ENCODE data around the gene ULK4. TPM values are rescaled to one million over a fixed set of nuclear protein-coding genes. Genes with fewer than 3 reads are reported as not detected.

ULK4 gene
- total RNA-seq, 2 experiments from 2014 or later: 6.8 to 6.9 TPM

- no peak for ATAC-seq
- H3K36me3 Mint-ChIP-seq (ENCODE audit: low read depth): no peaks in the 10 kb centered on the region
- no peaks in the 10 kb centered on the region for H3K9me3 Mint-ChIP-seq
- CTCF ChIA-PET: no interaction called here
- H3K27me3 Mint-ChIP-seq: no peaks in the 10 kb centered on the region
- no peak overlapping the region for H3K4me3 Mint-ChIP-seq
- POLR2A ChIA-PET: no interaction called here
- no peak for TF ChIP-seq CTCF (IDR thresholded peaks at IDR 0.05)
- DNase-seq: no peak
- H3K4me1 Mint-ChIP-seq (ENCODE audit: low read depth): no peaks in the 10 kb centered on the region
- no peak overlapping the region for H3K27ac Mint-ChIP-seq
- intact Hi-C loops (cut with micrococcal nuclease): no loop called here
Observed at GRCh38 chr3:41638381-41638780, 323.5 kb downstream of the ULK4 start.

GRCh38 chr3:41632700-41633099 lies 329.2 kb downstream of the ULK4 start:
- H3K36me3 Mint-ChIP-seq (ENCODE audit: low read depth): no peaks in the 10 kb centered on the region
- POLR2A ChIA-PET: no interaction called here
- H3K4me3 Mint-ChIP-seq: no peak overlapping the region
- intact Hi-C loops (cut with micrococcal nuclease): no loop called here
- TF ChIP-seq CTCF (IDR thresholded peaks at IDR 0.05): no peak
- ATAC-seq (no peak), DNase-seq (no peak)
- H3K27ac Mint-ChIP-seq: no peak overlapping the region
- CTCF ChIA-PET: no interaction called here
- H3K4me1 Mint-ChIP-seq (ENCODE audit: low read depth): no peaks in the 10 kb centered on the region
- no peaks in the 10 kb centered on the region for H3K9me3 Mint-ChIP-seq
- H3K27me3 Mint-ChIP-seq: no peaks in the 10 kb centered on the region

GRCh38 chr3:41630708-41631107 lies 331.2 kb downstream of the ULK4 start:
- no peak overlapping the region for H3K27ac Mint-ChIP-seq
- no peaks in the 10 kb centered on the region for H3K27me3 Mint-ChIP-seq
- H3K4me3 Mint-ChIP-seq: no peak overlapping the region
- H3K36me3 Mint-ChIP-seq (ENCODE audit: low read depth): no peaks in the 10 kb centered on the region
- DNase-seq (no peak), ATAC-seq (no peak)
- intact Hi-C loops (cut with micrococcal nuclease): no loop called here
- ChIA-PET CTCF (no interaction called here), POLR2A (no interaction called here)
- no peaks in the 10 kb centered on the region for H3K4me1 Mint-ChIP-seq (ENCODE audit: low read depth)
- no peaks in the 10 kb centered on the region for H3K9me3 Mint-ChIP-seq
- no peak for TF ChIP-seq CTCF (IDR thresholded peaks at IDR 0.05)

- ChIA-PET CTCF (no interaction called here), POLR2A (no interaction called here)
- Mint-ChIP-seq H3K36me3 (ENCODE audit: low read depth) (no peaks in the 10 kb centered on the region), H3K27ac (no peak overlapping the region), H3K9me3 (no peaks in the 10 kb centered on the region), H3K27me3 (no peaks in the 10 kb centered on the region), H3K4me3 (no peak overlapping the region), H3K4me1 (ENCODE audit: low read depth) (no peaks in the 10 kb centered on the region)
- no peak for ATAC-seq
- intact Hi-C loops (cut with micrococcal nuclease): no loop called here
- no peak for DNase-seq
- no peak for TF ChIP-seq CTCF (IDR thresholded peaks at IDR 0.05)
Observed at GRCh38 chr3:41629986-41630385, 331.9 kb downstream of the ULK4 start.

- intact Hi-C loops (cut with micrococcal nuclease): no loop called here
- no peaks in the 10 kb centered on the region for H3K36me3 Mint-ChIP-seq (ENCODE audit: low read depth)
- no peaks in the 10 kb centered on the region for H3K9me3 Mint-ChIP-seq
- no peaks in the 10 kb centered on the region for H3K4me1 Mint-ChIP-seq (ENCODE audit: low read depth)
- DNase-seq (no peak), ATAC-seq (no peak)
- no peak for TF ChIP-seq CTCF (IDR thresholded peaks at IDR 0.05)
- no peaks in the 10 kb centered on the region for H3K27me3 Mint-ChIP-seq
- ChIA-PET CTCF (no interaction called here), POLR2A (no interaction called here)
- H3K4me3 Mint-ChIP-seq: no peak overlapping the region
- H3K27ac Mint-ChIP-seq: no peak overlapping the region
Observed at GRCh38 chr3:41629072-41629471, 332.8 kb downstream of the ULK4 start.

All from activated CD8-positive, alpha-beta T cell treated with anti-CD3 and anti-CD28 coated beads for 36 hours (primary cell).